Panc1 (cell line): ENCODE data around the gene SLC22A23. TPM values are rescaled to one million over a fixed set of nuclear protein-coding genes. Genes with fewer than 3 reads are reported as not detected.

ENCODE experiments used
- ATAC-seq: fragments of 200-7000 bp; cut with Tn5 transposase; 2 replicates; pipeline ENCODE4 v1.9.1; 2020; ENCODE audit warnings: mild to moderate bottlenecking, moderate library complexity
- BruUV-seq: library from RNA; stranded (reverse); fragments of 400-500 nt; replicated peaks from 2 replicates; lab custom pipeline; 2021; lab: Mats Ljungman, UMichigan
- CTCF ChIA-PET: fragments of 300-600 bp; sonication (Branson Sonifier 250); formaldehyde crosslinking; loops from one replicate; lab custom pipeline; 2022; ENCODE audit warnings: antibody characterized with exemption; lab: Charles Lee
- POLR2A ChIA-PET: fragments of 300-600 bp; sonication (Branson Sonifier 250); formaldehyde crosslinking; loops from one replicate; lab custom pipeline; 2022; ENCODE audit warnings: antibody characterized with exemption; lab: Charles Lee
- DNase-seq: peaks from one replicate; pipeline ENCODE4 v3.0.0-alpha.2; 2010; ENCODE audit warnings: low read depth, low spot score
- H3K27ac ChIP-seq: 2 replicates; pipeline ENCODE4 v1.5.1; 2011; ENCODE audit warnings: mild to moderate bottlenecking, low read length, inconsistent platforms
- H3K27me3 ChIP-seq: fragments of 200-500 bp; sonication (Bioruptor generic); 2 replicates; pipeline ENCODE4 v1.6.0; 2014; ENCODE audit warnings: low read length, inconsistent platforms; ENCODE audit not compliant: control insufficient read depth, insufficient read depth
- H3K36me3 ChIP-seq: fragments of 200-500 bp; sonication (Bioruptor generic); 2 replicates; pipeline ENCODE4 v1.5.1; 2014; ENCODE audit warnings: inconsistent platforms, mild to moderate bottlenecking, low read length, moderate library complexity; ENCODE audit not compliant: control insufficient read depth, insufficient read depth
- H3K4me1 ChIP-seq: 2 replicates; pipeline ENCODE4 v1.5.1; 2011; ENCODE audit warnings: inconsistent platforms, mild to moderate bottlenecking, low read length, moderate library complexity; ENCODE audit not compliant: control insufficient read depth, insufficient read depth
- H3K4me3 ChIP-seq, 2 experiments: 2 replicates each; pipeline ENCODE4 v1.5.1; 2011 to 2012; ENCODE audit warnings: low read depth in 2 of 2, low read length in 2 of 2, mild to moderate bottlenecking in 2 of 2, inconsistent platforms in 1 of 2, moderate library complexity in 1 of 2
- H3K9me3 ChIP-seq: fragments of 200-500 bp; sonication (Bioruptor generic); 2 replicates; pipeline ENCODE4 v1.5.1; 2014; ENCODE audit warnings: low read depth, mild to moderate bottlenecking, inconsistent platforms, low read length, moderate library complexity; ENCODE audit not compliant: control insufficient read depth, insufficient read depth
- CTCF ChIP-seq: fragments of 450-650 bp; IDR thresholded peaks from 2 replicates; pipeline ENCODE4 v1.5.1; 2017; ENCODE audit warnings: mild to moderate bottlenecking
- POLR2AphosphoS5 ChIP-seq: IDR thresholded peaks from 2 replicates; pipeline ENCODE4 v1.6.1; 2012; ENCODE audit warnings: mild to moderate bottlenecking, low read depth, low read length, moderate library complexity
- REST ChIP-seq, 2 experiments: IDR thresholded peaks; 2 replicates each; pipeline ENCODE4 v1.6.1; 2011 to 2012; ENCODE audit warnings: low read depth in 2 of 2, control low read depth in 1 of 2, low read length in 1 of 2, mild to moderate bottlenecking in 1 of 2, moderate library complexity in 1 of 2; ENCODE audit not compliant: insufficient read depth in 1 of 2
- SIN3A ChIP-seq: IDR thresholded peaks from 2 replicates; pipeline ENCODE4 v1.6.1; 2012; ENCODE audit warnings: low read depth, mild to moderate bottlenecking, low read length, moderate library complexity, borderline replicate concordance; ENCODE audit not compliant: insufficient read depth
- TCF7L2 ChIP-seq: IDR thresholded peaks from 2 replicates; pipeline ENCODE4 v1.6.1; 2011; ENCODE audit warnings: mild to moderate bottlenecking, low read depth, low read length, inconsistent platforms
- in situ Hi-C: cut with HindIII; loops from 2 replicates; pipeline ENCODE4 v1.10.0; 2016; ENCODE audit warnings: low sequenced_read_pairs, low pct_unique_long_range_greater_than_20kb
- intact Hi-C: fragments of 100-400 bp; cut with micrococcal nuclease; formaldehyde crosslinking; loops from one replicate; pipeline ENCODE4 v1.10.0; 2022; ENCODE audit not compliant: unreplicated experiment
- total RNA-seq: library from RNA; stranded (reverse); gene quantifications from one replicate; pipeline ENCODE4 v1.2.1, GENCODE V29; 2021; ENCODE audit not compliant: unreplicated experiment

SLC22A23 gene
- total RNA-seq, 1 experiment from 2014 or later: 4.5 TPM

- H3K27ac ChIP-seq: no peak overlapping the region; the same call in 1 of the 2 replicates
- ChIA-PET POLR2A (interaction anchor here (0.6 kb wide), 1 partner anchor 57 kb away, joined by 4 read pairs; no protein-coding TSS in a partner anchor), CTCF (interaction anchor here (0.7 kb wide), 1 partner anchor 107 kb away, joined by 5 read pairs; no protein-coding TSS in a partner anchor)
- ATAC-seq (no peak; the same call in 1 of the 2 replicates), DNase-seq (no peak)
- H3K4me3 ChIP-seq: peak overlapping the region; percentile 61 to 78
- H3K27me3 ChIP-seq: peaks cover 6% of the 10 kb centered on the region
- H3K36me3 ChIP-seq: no peaks in the 10 kb centered on the region
- H3K9me3 ChIP-seq: no peaks in the 10 kb centered on the region
- H3K4me1 ChIP-seq: peaks cover 9% of the 10 kb centered on the region
- intact Hi-C loops (loop anchor here (10.0 kb wide), 1 partner anchor 66 kb away; no protein-coding TSS in a partner anchor), in situ Hi-C loops (no loop called here)
- TF ChIP-seq SIN3A (no peak), TCF7L2 (no peak), POLR2AphosphoS5 (no peak), CTCF (no peak), REST (IDR thresholded peaks at IDR 0.05; ENCODE audit: insufficient read depth in 1 of 2, low read depth in 2 of 2, low read length in 1 of 2) (no peak)
- no TSS peak for BruUV-seq
Measured at GRCh38 chr6:3230900-3231246, 226.0 kb downstream of the SLC22A23 start.

- DNase-seq: no peak
- BruUV-seq: no TSS peak
- intact Hi-C loops (loop anchor here (10.0 kb wide), 1 partner anchor 66 kb away; no protein-coding TSS in a partner anchor), in situ Hi-C loops (no loop called here)
- ATAC-seq: no peak
- POLR2A ChIA-PET: interaction anchor here (0.6 kb wide), 1 partner anchor 56 kb away, joined by 4 read pairs; no protein-coding TSS in a partner anchor
- TF ChIP-seq TCF7L2: no peak
- TF ChIP-seq REST (IDR thresholded peaks at IDR 0.05; ENCODE audit: insufficient read depth in 1 of 2, low read depth in 2 of 2, low read length in 1 of 2): no peak
- no peak for TF ChIP-seq SIN3A
- Histone ChIP-seq H3K27ac (no peak overlapping the region), H3K27me3 (peaks cover 6% of the 10 kb centered on the region), H3K4me1 (peaks cover 9% of the 10 kb centered on the region), H3K36me3 (no peaks in the 10 kb centered on the region), H3K4me3 (peak overlapping the region in 1 of 2 experiments; percentile 61; a peak in 1 of 4 replicates), H3K9me3 (no peaks in the 10 kb centered on the region)
- CTCF ChIA-PET: interaction anchor here (0.7 kb wide), 1 partner anchor 106 kb away, joined by 5 read pairs; no protein-coding TSS in a partner anchor
Measured at GRCh38 chr6:3230256-3230882, 226.5 kb downstream of the SLC22A23 start.
